HG03175 (cell line): ENCODE data around the gene TRAPPC14.

Source experiments
- ATAC-seq: cut with Tn5 transposase; IDR thresholded peaks from one replicate; pipeline ENCODE4 v1.9.1; 2021; ENCODE audit warnings: mild to moderate bottlenecking, moderate library complexity; ENCODE audit not compliant: unreplicated experiment

Gene TRAPPC14

DNA sequence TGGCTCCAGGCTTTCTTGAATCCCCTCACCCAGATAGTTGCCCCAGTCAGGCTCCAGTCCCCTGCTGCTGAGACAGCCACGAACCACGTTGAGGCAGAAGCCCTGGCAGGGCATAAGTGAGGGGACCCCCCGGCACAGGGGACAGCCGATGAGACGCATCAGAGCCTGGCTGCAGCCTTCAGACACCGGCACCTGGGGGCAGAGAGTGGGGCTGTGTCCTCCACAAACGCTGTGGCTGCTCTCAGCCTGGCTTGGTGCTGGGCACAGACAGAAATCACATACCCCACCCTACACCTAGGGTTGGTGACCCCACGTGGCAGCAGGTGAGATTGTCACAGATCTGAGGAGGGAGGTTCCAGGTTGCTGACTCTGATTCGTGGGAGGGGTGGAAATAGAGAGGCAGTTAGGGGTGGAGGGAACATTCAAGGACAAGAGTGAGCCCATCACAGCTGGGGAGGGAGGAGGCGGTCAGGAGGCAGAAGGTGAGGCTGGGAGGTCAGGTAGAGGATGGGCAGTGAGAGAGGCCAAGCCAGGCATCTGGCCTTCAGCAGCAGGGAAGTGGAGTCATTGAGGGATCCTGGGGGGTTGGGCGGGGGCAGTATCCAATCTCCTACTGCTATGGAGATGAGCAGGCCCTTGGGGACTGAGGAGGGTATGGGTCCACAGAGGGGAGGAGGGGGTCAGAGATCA is 15.4 kb upstream of the TRAPPC14 start:
- ATAC-seq, result no peak

DNA sequence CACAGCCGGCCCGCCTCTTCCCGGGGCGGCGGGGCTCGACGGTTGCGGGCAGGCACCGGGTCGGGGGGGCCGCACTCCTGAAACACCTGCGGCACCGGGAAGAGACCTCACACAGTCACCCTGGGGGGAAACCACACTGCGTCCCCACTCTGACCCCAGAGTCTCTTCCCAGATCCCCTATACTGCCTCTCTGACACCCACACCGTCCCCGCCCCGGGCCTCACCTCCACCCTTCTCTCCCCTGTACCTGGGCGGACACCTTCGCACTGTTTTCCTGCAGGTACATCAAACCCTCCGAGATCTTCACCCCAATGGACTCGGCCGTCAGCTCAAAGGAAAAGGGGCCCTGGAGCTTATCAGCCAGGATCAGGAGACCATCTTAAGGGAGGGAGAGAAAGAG is 13.3 kb upstream of the TRAPPC14 start:
- ATAC-seq, result no peak

DNA sequence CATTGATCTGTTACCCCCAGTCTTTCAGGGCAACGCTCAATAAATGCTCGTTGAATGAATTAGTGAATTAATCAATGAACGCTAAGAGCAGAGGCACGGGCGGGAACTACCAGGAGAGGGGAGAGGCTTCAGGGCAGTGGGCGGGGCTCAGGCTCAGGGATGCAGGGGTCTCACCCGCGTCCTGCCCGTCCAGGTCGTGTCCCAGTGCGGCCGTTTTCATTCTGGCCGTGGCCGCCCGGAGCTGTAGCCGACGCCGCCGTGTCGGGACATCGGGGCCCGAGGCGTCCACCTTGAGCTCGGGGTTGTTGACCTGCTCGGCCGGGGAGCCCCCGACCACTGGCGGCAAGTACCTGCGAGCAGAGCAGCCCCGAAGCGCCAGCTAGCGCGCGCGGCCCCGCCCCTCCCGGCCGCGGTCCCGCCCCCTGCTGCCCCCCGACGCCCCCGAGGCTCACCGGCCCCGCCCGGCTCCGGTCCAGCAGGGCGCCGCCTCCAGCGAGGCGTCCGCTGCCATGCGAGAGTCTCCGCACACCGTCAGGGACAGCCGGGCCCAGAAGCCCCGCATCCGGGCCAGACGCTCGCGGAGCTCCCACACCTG is 12.7 kb upstream of the TRAPPC14 start:
- ATAC-seq, result no peak

DNA sequence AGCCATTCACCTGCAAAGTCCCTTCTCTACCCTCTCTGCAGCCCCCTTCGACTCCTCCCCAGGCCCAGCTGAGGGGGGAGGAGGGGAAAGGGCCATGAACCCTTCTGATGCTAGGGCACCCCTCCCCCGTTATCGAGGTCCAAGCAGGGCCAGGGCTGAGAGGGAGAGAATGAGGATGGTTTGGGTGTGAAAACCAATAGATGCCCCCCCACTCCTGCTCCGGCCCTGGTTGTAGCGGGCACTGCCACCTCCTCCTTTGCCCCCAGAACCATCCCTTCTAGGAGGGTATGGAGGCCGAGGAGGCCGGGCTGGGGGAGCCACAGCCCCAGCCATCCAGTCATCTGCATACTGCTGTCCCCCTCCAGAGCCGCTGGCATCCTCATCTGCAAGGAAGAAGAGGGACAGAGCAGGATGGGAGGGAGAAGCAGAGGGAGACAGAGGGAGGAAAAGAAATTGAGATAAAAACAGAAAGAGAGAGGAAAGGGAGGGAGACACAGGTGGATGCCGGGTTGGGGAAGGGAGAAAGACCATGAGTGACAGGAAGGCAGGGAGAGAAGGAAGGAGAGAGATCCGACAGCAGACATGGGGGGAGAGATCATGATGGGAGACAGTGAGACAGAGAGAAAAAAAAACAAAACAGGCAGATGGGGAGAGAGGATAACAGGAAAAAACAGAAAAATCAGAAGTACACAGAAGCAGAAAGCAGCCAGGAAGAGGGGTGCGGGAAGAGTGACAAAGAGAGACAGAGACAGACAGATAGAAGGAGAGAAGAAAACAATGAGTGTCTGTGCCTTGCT is 11.8 kb upstream of the TRAPPC14 start:
- no peak for ATAC-seq

DNA sequence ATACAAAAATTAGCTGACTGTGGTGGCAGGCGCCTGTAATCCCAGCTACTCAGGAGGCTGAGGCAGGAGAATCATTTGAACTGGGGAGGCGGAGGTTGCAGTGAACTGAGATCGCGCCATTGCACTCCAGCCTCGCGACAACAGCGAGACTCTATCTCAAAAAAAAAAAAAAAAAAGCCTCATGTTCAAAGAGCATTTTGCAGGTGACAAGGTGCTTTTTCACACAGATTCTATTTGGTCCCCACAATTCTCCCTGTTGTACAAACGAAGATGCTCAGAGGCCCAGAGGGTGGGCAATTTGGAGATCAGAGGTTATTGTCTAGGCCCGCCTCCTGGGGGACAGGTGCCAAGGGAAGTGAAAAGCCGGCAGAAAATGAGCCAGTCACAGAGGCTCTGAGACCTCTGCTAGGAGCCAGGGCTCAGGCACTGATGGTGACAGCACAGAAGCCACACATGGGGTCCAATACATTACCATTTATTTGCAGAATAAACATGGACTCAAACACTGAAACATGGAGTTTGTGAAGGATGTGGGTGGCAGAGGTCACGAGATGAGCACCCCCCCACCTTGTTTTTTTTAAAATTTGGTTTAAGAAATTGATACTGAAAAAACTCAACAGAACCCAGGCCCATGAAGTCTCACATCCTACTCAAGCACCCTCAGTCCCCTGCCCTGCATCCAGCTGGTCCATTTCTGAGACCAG is 10.8 kb upstream of the TRAPPC14 start:
- ATAC-seq, result no peak

DNA sequence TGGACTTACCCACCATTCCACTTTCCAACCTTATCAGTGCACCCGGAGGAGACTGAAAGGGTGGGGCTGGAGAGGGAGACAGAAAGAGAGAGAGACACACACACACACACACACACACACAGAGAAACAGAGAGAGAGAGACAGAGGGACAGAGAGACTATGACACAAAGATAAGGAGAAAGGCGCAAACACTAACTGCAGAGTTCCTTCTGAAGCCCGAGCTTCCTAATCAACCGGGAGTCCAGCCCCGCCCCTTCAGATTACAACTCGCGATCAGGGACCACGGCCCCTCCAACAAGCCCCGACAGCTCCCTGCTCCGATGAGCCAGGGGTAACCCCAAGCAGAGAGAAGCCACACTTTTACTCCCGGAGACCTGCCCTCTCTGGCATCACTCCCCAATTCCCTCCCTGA is 9.4 kb upstream of the TRAPPC14 start:
- no peak for ATAC-seq

DNA sequence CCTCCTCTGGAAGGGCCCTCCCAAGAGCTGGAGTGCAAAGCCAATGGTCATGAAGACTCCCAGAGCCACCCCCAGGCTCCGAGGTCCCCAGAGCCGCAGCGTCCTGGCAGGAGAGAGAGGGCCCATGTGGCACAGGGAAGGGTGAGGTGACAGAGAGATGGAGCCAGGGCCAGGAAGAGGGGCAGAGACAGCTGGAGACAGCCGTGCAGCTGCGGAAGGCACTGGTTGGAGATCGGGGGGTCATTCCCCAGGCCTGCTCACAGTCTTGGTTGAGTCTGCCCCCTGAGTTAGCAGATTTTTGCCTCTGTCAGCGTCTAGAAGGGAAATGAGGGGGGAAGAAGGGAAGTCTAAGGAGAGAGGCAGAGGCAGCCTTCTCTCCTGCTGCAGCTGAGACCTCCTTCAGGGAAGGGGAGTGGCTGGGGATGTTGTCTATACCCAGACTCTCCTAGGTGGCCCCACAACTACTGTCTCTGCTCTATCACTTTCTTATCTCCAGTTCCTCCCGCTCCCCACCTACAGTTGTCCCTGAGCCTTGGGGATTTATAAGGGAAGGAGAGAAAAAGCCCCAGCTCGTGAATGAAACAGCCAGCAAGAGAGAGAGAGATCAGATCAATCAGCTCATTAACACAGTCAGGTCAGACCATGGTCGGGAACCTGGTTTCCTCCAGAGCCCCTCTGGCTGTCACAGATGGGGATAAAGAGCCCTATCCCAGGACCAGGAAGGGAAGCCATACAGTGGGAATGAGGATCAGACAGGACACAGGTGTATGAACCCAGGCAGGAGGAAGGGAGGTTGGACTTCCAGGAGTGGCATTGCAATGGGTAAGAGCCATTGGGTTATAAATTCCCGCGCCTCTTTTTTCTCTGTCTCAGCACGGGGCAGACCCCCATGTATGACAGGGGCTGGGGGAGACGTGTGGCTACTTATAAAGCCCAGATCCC is 8.7 kb upstream of the TRAPPC14 start:
- ATAC-seq, result no peak

DNA sequence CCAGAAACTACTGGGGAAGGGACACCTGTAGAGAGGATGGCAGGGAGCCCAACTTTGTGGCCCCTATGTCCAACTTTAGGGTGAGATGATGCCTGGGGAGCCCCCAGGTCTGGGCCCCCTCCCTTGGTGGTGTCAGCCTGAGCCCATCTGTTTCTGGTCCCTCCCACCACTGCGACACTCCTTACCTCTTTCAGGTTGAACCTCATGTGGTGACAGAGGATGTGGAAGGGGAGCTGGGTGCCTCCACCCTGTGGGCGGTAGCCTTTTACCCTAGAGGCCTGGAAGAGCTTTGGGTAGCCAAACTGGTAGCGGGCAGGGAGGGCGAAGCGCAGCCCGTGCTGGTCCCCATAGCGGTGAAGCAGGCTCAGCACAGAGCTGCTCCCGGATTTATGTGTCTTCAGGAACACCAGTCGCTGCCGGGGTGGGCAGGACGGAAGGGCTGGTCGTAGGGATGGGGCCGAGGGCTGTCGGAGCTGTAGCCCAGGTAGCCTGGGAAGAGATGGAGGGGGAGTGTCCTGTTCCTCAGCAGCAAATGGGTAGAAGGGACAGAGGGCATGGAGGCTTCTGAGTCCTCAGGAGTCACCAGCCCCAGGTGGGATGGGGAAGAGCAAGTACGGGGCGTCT is 7.9 kb upstream of the TRAPPC14 start:
- no peak for ATAC-seq

DNA sequence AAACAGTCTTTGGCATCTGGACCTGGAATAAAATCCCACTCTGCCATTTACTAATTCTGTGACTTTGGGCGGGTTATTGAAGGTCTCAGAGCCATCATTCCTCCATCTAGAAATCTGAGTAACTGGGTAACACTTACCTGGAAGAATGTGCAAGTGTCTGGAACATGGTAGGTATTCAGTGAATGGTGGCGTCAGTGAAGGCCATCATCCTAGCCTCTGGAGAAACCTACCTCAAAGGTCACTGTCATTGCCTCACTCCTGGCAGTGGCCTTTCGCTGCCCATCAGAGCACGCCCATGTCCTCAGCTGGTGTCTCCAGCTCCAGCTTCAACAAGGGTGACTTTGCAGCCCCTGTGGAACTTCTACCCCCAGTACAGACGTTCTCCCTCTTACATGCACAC is 5.3 kb upstream of the TRAPPC14 start:
- ATAC-seq, result no peak

DNA sequence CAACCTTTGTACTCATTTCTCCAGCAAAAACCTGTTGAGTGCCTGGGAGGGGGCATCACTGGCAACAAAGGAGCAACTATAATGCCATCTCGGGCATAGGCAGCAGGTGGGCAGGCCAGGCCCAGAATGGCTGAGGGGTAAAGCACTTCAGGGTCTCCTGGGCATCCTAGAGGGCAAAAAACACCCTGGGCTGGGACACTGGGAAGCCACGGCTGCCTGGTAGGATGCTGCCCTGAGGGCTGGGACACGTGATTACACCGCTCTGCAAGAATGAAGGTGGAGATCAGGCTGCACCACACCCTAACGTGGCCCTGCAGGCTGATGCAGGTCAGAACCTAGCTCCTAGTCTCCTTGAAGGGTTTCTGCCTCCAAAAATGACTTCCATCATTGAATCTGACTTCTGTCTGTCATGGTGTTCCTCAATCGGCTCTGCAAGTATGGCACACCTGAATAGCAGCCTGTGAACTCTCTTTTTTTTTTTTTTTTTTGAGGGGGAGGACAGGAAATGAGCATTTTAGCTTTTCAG is 4.5 kb upstream of the TRAPPC14 start:
- no peak for ATAC-seq

DNA sequence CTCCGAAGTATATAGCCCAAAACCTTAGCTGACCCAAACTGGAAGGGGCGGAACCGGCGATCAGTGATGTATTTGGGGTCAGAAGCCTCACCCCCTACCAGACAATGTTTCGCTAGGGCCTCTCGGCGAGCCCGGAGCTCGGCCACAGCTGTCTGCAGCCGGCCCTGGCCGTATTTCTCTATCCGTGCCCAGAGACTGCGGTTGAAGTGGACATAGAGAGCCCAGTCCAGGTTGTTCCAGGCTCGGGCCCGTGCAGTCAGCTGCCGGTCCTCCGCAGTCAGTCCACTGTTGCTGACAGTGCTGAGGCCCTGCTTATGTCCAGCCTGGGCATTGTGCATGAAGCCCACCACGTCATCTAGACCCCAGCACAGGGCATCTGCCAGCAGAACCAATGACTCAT is 1.5 kb upstream of the TRAPPC14 start:
- no peak for ATAC-seq

DNA sequence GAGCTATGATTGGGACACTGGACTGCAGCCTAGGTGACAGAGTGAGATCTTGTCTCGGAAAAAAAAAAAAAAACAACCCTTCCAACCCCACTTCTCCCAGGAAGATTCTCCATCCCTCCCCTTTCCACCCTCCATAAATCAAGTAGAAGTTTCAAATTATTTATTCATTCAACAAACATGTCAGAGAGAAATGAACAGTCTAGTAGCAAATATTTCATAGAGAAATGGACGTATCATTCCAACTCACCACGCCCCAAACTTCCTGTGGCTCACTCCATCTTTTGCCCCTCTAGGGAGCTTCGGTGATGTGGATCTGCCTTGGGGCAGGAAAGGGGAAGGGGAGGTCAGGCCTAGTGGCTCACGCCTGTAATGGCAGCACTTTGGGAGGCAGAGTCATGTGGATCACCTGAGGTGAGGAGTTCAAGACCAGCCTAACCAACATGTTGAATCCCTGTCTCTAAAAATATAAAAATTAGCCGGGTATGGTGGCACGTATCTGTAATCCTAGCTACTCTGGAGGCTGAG is 638 bp upstream of the TRAPPC14 start:
- ATAC-seq, result no peak

DNA sequence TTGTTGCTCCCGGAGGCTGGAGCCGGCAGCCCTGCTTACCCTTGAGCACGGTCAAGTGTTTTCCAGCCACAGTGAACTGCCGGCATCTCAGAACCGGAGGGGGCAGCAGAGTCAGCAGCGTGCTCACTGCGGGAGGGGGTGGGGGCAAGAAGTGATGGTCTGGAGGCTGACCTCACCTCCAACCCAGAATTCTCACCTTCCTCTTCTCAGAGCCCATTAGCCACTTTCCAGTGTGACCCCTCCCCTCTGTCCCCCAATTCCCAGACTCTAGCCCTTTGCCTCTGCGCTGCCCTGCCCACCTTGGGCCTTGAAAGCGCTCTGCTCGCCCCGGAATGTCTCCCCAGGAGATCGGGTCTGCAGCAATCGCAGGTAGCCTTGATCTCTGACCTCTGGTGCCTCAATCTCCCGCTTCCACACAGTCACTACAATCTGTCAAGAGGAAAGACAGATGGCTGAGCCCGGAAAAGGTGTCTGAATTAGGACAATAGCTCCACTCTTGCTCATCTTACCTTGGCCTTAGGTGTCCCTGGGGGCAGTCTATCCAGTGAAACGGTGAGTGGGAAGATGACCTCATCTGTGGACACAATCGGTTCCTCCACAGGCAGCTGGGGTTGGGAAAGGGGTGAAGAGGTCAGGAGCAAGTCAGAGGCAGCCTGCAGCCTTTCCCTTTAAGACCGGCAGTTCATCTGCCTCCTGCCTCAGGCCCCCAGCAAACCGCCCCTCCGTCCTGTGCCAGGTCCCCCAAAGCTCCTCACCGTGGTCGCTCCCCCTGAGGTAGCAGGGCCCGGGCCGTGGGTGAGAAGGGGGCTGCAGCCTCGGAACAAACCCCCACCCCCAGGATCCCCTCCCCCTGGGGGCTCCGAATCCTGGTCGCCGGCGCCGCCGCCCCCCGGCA is 942 bp downstream of the TRAPPC14 start:
- no peak for ATAC-seq

DNA sequence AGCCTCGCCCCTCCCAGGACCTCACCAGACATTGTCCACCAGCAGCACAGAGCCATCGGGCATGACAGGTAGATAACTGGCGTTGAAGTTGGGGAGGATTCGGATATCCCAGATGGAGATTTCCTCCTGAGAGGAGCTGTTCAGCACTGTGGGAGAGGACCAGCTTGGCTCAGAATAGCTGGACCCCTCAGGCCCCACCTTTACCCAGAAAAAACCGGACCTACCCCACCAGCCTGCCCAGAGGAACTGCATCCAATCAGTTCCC is 1.5 kb downstream of the TRAPPC14 start:
- ATAC-seq, result no peak

DNA sequence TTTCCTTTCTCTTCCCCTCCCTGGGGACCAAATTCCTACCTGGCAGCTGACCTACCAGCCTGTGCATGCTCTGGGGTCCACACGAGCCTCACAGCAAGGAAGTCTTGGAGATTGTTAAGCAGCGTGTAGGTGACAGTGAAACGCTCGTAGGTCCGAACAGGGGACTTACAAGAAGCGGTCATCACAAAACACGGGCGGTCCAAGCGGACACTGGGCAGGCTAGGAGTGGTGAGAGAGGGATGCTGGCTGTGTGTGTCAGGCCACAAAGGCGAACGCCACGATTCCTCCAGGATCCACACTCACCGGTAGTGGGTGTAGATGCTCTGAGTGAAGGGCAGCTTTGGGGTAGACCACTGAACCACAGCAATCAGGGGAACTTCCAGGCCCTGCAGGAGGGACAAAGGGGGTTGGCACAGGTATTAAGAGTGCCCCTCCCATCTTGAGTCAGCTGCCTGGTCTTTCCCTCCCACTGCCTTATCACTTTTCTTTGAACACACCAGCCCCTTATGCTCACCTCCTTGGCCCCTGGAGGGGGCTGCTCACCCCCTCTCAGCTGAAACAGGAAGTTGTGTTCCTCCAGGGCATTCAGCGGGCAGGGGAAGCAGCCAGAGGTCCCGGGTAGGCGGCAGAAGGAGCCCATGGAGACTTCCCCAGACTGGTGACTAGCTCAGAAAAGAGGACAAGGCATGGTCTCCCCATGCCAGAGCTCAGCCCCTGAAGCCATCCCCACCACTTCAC is 2.0 kb downstream of the TRAPPC14 start:
- ATAC-seq, result no peak

DNA sequence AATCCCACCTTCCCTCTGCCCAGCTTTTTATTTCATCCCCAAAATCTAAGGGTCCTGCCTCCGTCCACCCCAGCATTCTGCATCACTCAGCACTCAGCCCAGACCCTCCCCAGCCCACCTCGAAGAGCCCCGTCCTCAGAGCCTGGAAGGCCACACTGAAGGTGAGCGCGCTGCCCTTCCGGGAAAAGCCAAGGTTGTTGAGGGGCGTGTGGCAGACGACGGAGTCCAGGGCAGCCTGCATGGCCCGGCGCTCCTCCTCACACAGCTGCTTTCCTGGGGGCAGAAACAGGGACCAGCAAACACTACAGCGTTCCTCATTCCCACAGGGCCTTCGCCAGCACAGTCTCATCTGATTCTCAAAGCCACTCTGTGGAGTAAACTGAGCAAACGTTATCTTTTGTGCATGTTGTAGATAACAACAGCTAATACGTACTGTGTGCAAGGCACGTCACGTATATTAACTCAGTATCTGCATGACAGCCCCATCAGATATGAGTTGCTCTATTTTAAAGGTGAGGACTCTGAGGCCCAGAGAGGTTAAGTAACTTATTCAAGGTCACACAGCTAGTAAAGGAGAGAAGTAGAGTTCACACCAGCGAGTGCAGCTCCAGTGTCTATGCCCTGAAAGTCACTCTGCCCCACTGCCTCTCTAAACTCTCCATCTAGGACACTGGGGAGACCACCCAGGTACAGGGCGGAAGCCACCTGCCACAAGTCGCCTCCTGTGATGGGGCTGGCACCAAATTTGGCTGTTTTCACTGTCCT is 2.8 kb downstream of the TRAPPC14 start:
- no peak for ATAC-seq
